ENCODE data around the gene SH3BGR. TPM values are rescaled to one million over a fixed set of nuclear protein-coding genes. Genes with fewer than 3 reads are reported as not detected.
A peak's percentile ranks its signal among the peaks of the same experiment; 100 is the strongest.

Gene SH3BGR
- total and polyA plus RNA-seq, 2 donors from 2014 or later, result 4.0 to 12.2 TPM

DNA sequence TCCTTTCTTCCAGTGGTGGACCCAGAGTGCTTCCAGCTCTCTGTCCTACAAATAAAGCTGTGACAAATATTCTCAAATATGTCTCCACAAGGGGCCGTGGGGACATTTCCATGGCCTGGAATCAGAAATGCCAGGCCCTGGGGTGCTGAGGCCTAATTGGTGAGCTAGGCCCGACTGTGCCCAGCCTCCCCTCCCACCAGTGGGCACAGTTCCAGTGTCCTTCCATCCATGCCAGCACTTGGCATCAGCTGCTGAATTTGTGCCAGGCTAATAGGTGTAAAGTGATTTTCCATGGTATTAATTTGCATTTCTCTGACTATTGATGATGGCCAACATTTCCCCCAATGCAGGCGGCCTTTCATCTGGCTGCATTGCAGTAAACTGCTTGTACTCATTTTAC, 112.4 kb downstream of the SH3BGR start:
- Histone ChIP-seq H3K27me3 (ENCODE audit: control insufficient read depth, insufficient read depth, low read length) (no peaks in the 10 kb centered on the region), H3K27ac (ENCODE audit: low read depth in 2 of 2, low read length in 2 of 2) (peak overlapping the region in 1 of 2 donors; percentile 5), H3K9ac (ENCODE audit: low read length in 3 of 3) (no peak overlapping the region), H3K4me3 (ENCODE audit: low read length in 3 of 3) (no peak overlapping the region), H3K9me3 (ENCODE audit: control insufficient read depth in 2 of 3, insufficient read depth in 1 of 3, low read length in 3 of 3) (no peaks in the 10 kb centered on the region), H3K36me3 (ENCODE audit: control insufficient read depth in 2 of 3, insufficient read depth in 3 of 3, low read length in 3 of 3) (no peaks in the 10 kb centered on the region), H3K4me1 (ENCODE audit: control insufficient read depth in 2 of 3, insufficient read depth in 2 of 3, low read depth in 1 of 3, low read length in 3 of 3) (no peaks in the 10 kb centered on the region)
- FAIRE-seq (no peak), DNase-seq (peak in 2 of 5 donors; percentile 25 to 82)
- intact Hi-C loops (cut with DNase I), result no loop called here
- no peak for TF ChIP-seq CTCF (IDR thresholded peaks at IDR 0.05; ENCODE audit: borderline replicate concordance, extremely low read depth, insufficient read depth)

Small RNAs within 50 kb of the gene (microRNA-seq; reads per million reads assigned to microRNA genes)
- not detected for gene MIR6508

Other genes with a start within 250 kb of the SH3BGR start
- gene BRWD1, start 138.3 kb upstream of the SH3BGR start, total RNA-seq, result 43.9 TPM
- 9.1 TPM for gene BRWD1, start 138.3 kb upstream of the SH3BGR start, polyA plus RNA-seq (ENCODE audit: insufficient read depth, low read depth, low replicate concordance)
- gene HMGN1, start 102.9 kb upstream of the SH3BGR start, total RNA-seq, result 205 TPM
- gene HMGN1, start 102.9 kb upstream of the SH3BGR start, polyA plus RNA-seq (ENCODE audit: insufficient read depth, low read depth, low replicate concordance), result 174 TPM
- gene LCA5L, start 6.2 kb upstream of the SH3BGR start, total RNA-seq, result 4.3 TPM
- 3.8 TPM for gene LCA5L, start 6.2 kb upstream of the SH3BGR start, polyA plus RNA-seq (ENCODE audit: insufficient read depth, low read depth, low replicate concordance)
- gene B3GALT5, start 161.0 kb downstream of the SH3BGR start, total RNA-seq, result 5.6 TPM
- 0.24 TPM for gene B3GALT5, start 161.0 kb downstream of the SH3BGR start, polyA plus RNA-seq (ENCODE audit: insufficient read depth, low read depth, low replicate concordance)